Ectodermal cell (in vitro differentiated cells): Measurements from ENCODE around the gene KDM7A.

ENCODE experiments used
- H3K27ac ChIP-seq: 2 replicates; pipeline ENCODE4 v1.7.0; 2013; ENCODE audit warnings: mild to moderate bottlenecking, low read depth, low read length; ENCODE audit not compliant: insufficient read depth, poor library complexity, severe bottlenecking
- H3K27me3 ChIP-seq: 2 replicates; pipeline ENCODE4 v1.7.0; 2013; ENCODE audit warnings: mild to moderate bottlenecking, low read length; ENCODE audit not compliant: insufficient read depth, control insufficient read depth, poor library complexity, severe bottlenecking
- H3K36me3 ChIP-seq: one replicate; pipeline ENCODE4 v1.7.0; 2013; ENCODE audit warnings: low read length; ENCODE audit not compliant: control insufficient read depth, insufficient read depth
- H3K4me1 ChIP-seq: one replicate; pipeline ENCODE4 v1.7.0; 2013; ENCODE audit warnings: low read length; ENCODE audit not compliant: control insufficient read depth, insufficient read depth
- H3K4me3 ChIP-seq: 2 replicates; pipeline ENCODE4 v1.7.0; 2013; ENCODE audit warnings: low read depth, low read length, control low read depth; ENCODE audit not compliant: insufficient read depth
- H3K9me3 ChIP-seq: 2 replicates; pipeline ENCODE4 v1.7.0; 2013; ENCODE audit warnings: mild to moderate bottlenecking, low read length, moderate library complexity; ENCODE audit not compliant: control insufficient read depth
- WGBS, 2 experiments: methylation state at CpG; one replicate each; pipeline ENCODE4 v1.1.7; 2013; ENCODE audit warnings: missing lambda C conversion rate in 2 of 2; 5-methylcytosine and 5-hydroxymethylcytosine counted together

KDM7A gene

DNA sequence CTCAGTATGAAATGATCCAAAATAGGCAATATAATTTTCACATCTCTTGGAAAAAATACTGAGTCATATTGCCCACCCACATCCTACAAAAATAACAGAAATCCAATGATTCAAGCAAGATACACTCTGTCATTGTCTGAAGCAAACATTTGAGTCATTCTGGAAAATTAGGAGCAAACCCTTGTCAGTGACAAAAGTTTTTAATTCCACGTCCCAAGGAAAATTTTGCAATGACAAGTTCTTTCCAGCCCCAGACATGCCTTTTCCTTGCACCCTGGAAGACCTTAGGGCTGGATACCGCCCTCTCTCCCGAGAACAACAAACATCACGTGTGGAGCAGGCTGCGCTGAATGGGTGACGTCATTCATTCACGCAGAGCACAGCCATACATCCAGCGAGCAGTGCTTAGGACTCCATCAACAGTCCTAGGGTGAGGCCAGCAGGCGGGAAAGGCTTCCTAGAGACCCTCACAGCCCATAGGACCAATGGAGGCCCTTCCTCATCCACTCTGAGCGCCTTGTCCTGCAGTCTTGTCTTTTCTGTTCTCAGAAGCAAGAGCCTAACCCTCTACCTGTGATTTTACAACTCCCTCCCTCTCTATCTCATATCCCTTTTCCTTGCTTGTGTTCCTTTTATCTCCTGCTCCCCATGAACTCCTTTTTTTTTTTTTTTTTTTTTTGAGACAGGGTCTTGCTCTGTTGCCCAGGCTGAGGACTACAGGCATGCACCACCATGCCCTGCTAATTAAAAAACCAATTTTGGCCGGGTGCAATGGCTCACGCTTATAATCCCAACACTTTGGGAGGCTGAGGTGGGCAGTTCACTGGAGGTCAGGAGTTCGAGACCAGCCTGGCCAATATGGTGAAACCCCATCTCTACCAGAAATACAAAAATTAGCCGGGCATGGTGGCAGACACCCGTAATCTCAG is 23.5 kb upstream of the KDM7A start:
- Histone ChIP-seq H3K4me3 (no peak overlapping the region), H3K9me3 (no peaks in the 10 kb centered on the region), H3K27me3 (no peaks in the 10 kb centered on the region), H3K36me3 (no peaks in the 10 kb centered on the region), H3K4me1 (no peaks in the 10 kb centered on the region), H3K27ac (no peak overlapping the region)
- 88 to 89% methylated on average over 15 of the region's 15 CpGs for WGBS, 2 experiments

- Histone ChIP-seq H3K4me3 (no peak overlapping the region), H3K27me3 (no peaks in the 10 kb centered on the region), H3K4me1 (no peaks in the 10 kb centered on the region), H3K9me3 (no peaks in the 10 kb centered on the region), H3K27ac (no peak overlapping the region), H3K36me3 (no peaks in the 10 kb centered on the region)
- WGBS, 2 experiments = 87 to 93% methylated on average over 2 of the region's 2 CpGs
These were observed 21.2 kb upstream of the KDM7A start for GRCh38 chr7:140197938-140198337.

DNA sequence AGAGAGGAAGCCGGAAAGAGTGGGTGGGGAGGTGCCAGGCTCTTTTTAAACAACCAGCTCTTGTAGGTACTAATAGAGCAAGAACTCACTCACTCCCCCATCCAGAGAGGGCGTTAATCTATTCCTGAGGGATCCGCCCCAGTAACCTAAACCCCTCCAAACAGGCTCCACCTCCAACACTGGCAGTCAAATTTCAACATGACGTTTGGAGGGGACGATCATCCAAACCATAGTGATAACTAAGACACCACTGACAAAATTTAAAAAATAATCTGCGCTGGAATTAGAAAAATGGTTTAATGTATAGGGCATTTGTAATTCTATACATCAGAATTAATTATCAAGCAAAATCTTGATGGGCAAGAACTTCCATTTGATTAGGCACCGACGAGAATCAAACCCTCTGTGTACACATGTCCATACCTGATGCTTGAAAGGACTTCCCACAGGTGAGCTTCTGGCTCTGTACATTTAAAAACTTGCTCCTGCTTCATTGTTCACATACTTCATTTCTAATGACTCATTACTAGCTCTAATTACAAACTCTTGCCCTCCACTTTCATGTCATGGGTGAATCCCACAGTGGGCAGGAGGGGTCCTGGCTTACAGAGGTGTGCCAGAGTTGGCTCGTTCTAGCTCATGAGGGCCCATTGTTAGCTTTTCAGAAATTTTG is 20.6 kb upstream of the KDM7A start:
- Histone ChIP-seq H3K36me3 (no peaks in the 10 kb centered on the region), H3K4me3 (no peak overlapping the region), H3K27ac (no peak overlapping the region), H3K9me3 (no peaks in the 10 kb centered on the region), H3K4me1 (no peaks in the 10 kb centered on the region), H3K27me3 (no peaks in the 10 kb centered on the region)
- 88 to 92% methylated on average over 7 to 8 of the region's 9 CpGs for WGBS, 2 experiments

GRCh38 chr7:140196361-140197217 is 19.8 kb upstream of the KDM7A start:
- Histone ChIP-seq H3K4me3 (no peak overlapping the region), H3K4me1 (no peaks in the 10 kb centered on the region), H3K27me3 (no peaks in the 10 kb centered on the region), H3K27ac (no peak overlapping the region), H3K36me3 (no peaks in the 10 kb centered on the region), H3K9me3 (no peaks in the 10 kb centered on the region)
- whole genome bisulfite sequencing, 2 experiments = 88 to 93% methylated on average over 10 of the region's 10 CpGs

- 88 to 100% methylated on average over 1 of the region's 1 CpG for WGBS, 2 experiments
- Histone ChIP-seq H3K27me3 (no peaks in the 10 kb centered on the region), H3K36me3 (no peaks in the 10 kb centered on the region), H3K4me1 (no peaks in the 10 kb centered on the region), H3K9me3 (no peaks in the 10 kb centered on the region), H3K27ac (no peak overlapping the region), H3K4me3 (no peak overlapping the region)
These were observed 19.1 kb upstream of the KDM7A start for GRCh38 chr7:140195859-140196258.

DNA sequence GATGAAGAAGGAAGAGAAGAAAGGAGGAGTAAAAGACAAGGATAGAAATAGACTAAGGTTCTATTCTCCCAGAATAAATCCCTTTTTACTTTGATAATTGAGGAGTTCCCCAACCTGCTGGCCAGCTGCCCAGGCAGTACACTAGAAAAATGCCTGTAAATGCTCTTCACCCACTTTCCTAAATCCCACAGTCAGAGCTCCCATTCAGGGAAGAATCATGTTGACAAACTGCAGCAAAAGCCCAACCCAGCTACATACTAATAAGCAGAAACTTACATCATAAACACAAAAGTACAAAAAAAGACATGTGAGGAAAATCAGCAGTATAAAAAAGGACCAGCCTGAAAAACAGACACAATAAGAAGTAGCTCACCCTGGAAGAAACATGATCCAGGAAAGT is 15.8 kb upstream of the KDM7A start:
- Histone ChIP-seq H3K9me3 (no peaks in the 10 kb centered on the region), H3K4me3 (no peak overlapping the region), H3K4me1 (no peaks in the 10 kb centered on the region), H3K27ac (no peak overlapping the region), H3K36me3 (no peaks in the 10 kb centered on the region), H3K27me3 (no peaks in the 10 kb centered on the region)

- Histone ChIP-seq H3K9me3 (no peaks in the 10 kb centered on the region), H3K4me1 (no peaks in the 10 kb centered on the region), H3K4me3 (no peak overlapping the region), H3K27me3 (no peaks in the 10 kb centered on the region), H3K27ac (no peak overlapping the region), H3K36me3 (no peaks in the 10 kb centered on the region)
- WGBS, 2 experiments = 81 to 86% methylated on average over 3 of the region's 3 CpGs
These were observed 15.4 kb upstream of the KDM7A start for GRCh38 chr7:140192176-140192575.

DNA sequence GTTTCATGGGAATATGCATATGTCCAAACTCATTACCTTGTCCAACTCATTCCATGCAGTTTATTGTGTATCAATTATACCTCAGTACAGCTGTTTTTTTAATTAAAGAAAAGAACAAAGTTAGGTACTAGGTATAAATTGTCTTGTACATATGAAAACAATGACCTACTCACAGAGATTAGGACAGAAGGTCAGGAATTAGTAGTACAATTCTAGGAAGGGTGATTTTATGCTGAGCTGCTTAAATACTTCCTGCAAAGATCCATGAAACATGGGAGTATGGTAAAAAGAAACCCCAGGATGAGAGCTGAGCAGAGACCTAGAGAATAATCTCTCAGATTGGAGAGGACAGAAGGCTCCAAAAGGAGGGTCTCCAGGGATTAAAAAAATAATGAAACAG is 13.8 kb upstream of the KDM7A start:
- Histone ChIP-seq H3K36me3 (no peaks in the 10 kb centered on the region), H3K9me3 (no peaks in the 10 kb centered on the region), H3K4me1 (no peaks in the 10 kb centered on the region), H3K27ac (no peak overlapping the region), H3K27me3 (no peaks in the 10 kb centered on the region), H3K4me3 (no peak overlapping the region)

- WGBS, 2 experiments = 96 to 100% methylated on average over 2 of the region's 2 CpGs
- H3K9me3 ChIP-seq = no peaks in the 10 kb centered on the region
- H3K27me3 ChIP-seq = no peaks in the 10 kb centered on the region
- H3K4me1 ChIP-seq = no peaks in the 10 kb centered on the region
- H3K27ac ChIP-seq = no peak overlapping the region
- H3K36me3 ChIP-seq = no peaks in the 10 kb centered on the region
- no peak overlapping the region for H3K4me3 ChIP-seq
These were observed 13.1 kb upstream of the KDM7A start for GRCh38 chr7:140189917-140190316.

GRCh38 chr7:140182917-140183316 is 6.1 kb upstream of the KDM7A start:
- no peaks in the 10 kb centered on the region for H3K4me1 ChIP-seq
- H3K36me3 ChIP-seq = no peaks in the 10 kb centered on the region
- no peak overlapping the region for H3K27ac ChIP-seq
- no peak overlapping the region for H3K4me3 ChIP-seq
- H3K27me3 ChIP-seq = peaks cover 22% of the 10 kb centered on the region
- 84 to 89% methylated on average over 4 of the region's 4 CpGs for WGBS, 2 experiments
- H3K9me3 ChIP-seq = no peaks in the 10 kb centered on the region
